T-helper 2 cell treated with Interferon-gamma antibody and Interleukin-4, amounts not matched to agents 100 ng/mL and 5 ng/mL, for 36 hours (primary cell): ENCODE data around the gene FAM98B. TPM values are rescaled to one million over a fixed set of nuclear protein-coding genes. Genes with fewer than 3 reads are reported as not detected.

ENCODE experiments used
- intact Hi-C: fragments of 100-400 bp; cut with micrococcal nuclease; formaldehyde crosslinking; loops from one replicate; pipeline ENCODE4 v1.15.1; 2023
- total RNA-seq: library from RNA; stranded (reverse); gene quantifications from 2 replicates; pipeline ENCODE4 v1.2.3, GENCODE V29; 2022

FAM98B gene
- total RNA-seq, 1 donor from 2014 or later, result 42.3 TPM

DNA sequence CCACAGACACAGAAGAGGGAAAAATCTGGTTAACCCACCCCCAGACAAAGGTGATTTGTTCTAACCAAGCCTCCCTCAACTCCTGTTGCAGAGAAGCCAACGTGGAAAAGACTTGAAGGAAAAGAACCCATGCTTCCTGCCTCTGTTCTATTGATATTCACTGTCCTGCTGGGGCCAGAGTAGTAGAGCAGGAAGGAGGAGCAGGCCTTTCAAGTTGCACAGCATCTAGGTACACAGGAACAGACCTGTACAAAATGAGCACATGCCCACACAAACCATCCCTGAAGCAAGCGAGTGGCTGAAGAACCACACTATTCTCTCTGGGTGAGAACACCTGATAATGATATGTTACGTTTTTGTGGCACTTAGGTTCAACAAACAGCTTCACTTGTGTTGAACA lies 80.8 kb downstream of the FAM98B start:
- intact Hi-C loops, result no loop called here

- intact Hi-C loops, result no loop called here
Measured at GRCh38 chr15:38535491-38536200, 81.7 kb downstream of the FAM98B start.

DNA sequence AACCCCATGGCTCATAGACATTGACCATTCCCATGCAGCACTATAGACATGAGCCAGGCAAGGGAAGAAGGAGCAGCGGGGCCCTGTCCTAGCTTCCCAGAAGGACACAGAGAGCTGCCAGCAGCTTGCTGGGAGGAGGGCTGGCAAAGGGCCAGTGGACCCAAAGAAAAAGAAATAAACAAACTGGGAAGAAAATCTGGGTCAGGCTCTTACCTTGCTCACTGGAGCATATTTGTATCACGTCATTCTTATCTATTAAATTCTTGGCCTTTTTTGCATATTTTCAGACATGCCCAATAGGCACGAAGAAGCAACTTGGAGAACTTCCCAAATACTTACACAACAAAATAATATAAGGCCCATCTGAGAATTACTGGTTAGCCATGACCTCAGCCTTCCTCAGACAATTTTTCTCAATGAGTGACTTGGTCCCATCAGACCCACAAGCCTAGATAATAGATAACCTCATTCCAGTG lies 82.3 kb downstream of the FAM98B start:
- intact Hi-C loops, result no loop called here

Other genes starting within 250 kb of the FAM98B start
- 0.07 TPM in 1 of 2 replicates, not detected in the other for gene SPRED1, start 201.3 kb upstream of the FAM98B start, total RNA-seq
- 115 and 116 TPM in 2 replicates for gene RASGRP1, start 110.7 kb downstream of the FAM98B start, total RNA-seq